ENCODE data around the gene COL23A1. TPM values are rescaled to one million over a fixed set of nuclear protein-coding genes. Genes with fewer than 3 reads are reported as not detected.

The COL23A1 gene
- total and polyA plus RNA-seq, 8 donors = 0.06 to 0.68 (median 0.33) TPM; not detected in 2

DNA sequence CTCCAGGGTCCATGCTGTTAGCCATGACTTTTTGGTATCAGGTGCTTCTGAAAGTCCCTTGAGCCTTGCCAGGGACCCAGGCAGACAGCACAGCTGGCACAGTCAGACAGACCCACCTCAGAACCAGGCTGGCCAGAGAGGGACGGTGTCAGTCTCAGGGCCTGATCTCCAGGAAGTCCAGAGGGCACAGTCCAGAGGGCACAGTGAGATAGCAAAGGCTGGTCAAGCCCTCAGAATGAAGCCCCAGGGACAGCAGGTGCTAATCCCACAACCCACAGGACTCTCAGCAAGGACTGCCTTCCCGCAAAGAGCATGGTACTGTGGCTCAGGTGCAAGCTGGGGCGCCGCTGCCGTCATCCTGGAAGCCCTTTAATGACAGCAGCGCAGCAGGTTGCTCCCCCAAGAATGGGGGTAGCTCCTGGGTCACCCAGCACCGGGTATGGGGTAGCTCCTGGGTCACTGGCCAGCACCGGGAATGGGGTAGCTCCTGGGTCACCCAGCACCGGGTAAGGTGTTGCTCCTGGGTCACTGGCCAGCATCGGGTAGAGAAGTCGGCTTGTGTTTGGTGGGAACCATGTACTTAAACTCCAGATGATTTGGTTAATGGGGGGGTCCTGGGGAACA lies 252.0 kb downstream of the COL23A1 start:
- 59 to 66% methylated on average over 11 of the region's 11 CpGs for WGBS, 2 donors
- no peak for ATAC-seq

DNA sequence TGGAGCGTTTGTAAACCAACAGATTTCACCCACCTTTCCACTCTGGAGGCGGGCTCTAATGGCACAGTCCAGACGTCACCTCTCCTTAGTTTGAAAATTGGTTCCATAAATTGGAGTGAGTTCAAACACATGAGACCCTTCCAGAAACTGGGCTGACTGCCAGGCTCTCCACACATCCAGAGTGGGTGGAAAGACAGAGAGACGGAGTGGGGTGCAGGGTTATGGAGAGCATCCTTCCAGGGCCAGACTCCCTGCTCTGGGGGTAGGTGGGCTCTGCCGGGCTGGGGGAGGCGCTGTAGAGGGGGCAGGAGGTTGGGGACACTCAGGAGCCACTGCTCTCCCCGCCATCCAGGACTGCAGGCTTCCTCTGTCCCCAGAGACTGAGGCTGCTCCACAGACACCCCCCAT lies 252.9 kb downstream of the COL23A1 start:
- H3K27me3 ChIP-seq = no peaks in the 10 kb centered on the region
- H3K36me3 ChIP-seq = no peaks in the 10 kb centered on the region
- intact Hi-C loops (cut with DNase I) = no loop called here
- no peak for ATAC-seq
- no peak for DNase-seq
- no peak overlapping the region for H3K4me3 ChIP-seq
- FAIRE-seq = no peak
- no peak overlapping the region for H3K27ac ChIP-seq
- no peaks in the 10 kb centered on the region for H3K4me1 ChIP-seq
- TF ChIP-seq, protein P1, sequence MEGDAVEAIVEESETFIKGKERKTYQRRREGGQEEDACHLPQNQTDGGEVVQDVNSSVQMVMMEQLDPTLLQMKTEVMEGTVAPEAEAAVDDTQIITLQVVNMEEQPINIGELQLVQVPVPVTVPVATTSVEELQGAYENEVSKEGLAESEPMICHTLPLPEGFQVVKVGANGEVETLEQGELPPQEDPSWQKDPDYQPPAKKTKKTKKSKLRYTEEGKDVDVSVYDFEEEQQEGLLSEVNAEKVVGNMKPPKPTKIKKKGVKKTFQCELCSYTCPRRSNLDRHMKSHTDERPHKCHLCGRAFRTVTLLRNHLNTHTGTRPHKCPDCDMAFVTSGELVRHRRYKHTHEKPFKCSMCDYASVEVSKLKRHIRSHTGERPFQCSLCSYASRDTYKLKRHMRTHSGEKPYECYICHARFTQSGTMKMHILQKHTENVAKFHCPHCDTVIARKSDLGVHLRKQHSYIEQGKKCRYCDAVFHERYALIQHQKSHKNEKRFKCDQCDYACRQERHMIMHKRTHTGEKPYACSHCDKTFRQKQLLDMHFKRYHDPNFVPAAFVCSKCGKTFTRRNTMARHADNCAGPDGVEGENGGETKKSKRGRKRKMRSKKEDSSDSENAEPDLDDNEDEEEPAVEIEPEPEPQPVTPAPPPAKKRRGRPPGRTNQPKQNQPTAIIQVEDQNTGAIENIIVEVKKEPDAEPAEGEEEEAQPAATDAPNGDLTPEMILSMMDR (IDR thresholded peaks at IDR 0.05) = no peak
- 34 to 54% methylated on average over 7 of the region's 7 CpGs for WGBS, 2 donors
- no peaks in the 10 kb centered on the region for H3K9me3 ChIP-seq

More for the DNA sequence above, 252.0 kb downstream of the COL23A1 start:
- intact Hi-C loops (cut with DNase I) = no loop called here
- no peak overlapping the region for H3K27ac ChIP-seq
- H3K9me3 ChIP-seq = no peaks in the 10 kb centered on the region
- no peak overlapping the region for H3K4me3 ChIP-seq
- no peaks in the 10 kb centered on the region for H3K4me1 ChIP-seq
- H3K27me3 ChIP-seq = no peaks in the 10 kb centered on the region
- TF ChIP-seq, protein P1 (IDR thresholded peaks at IDR 0.05) = no peak
- no peaks in the 10 kb centered on the region for H3K36me3 ChIP-seq
- DNase-seq (peak in 1 of 6 donors; percentile 43), FAIRE-seq (no peak)

DNA sequence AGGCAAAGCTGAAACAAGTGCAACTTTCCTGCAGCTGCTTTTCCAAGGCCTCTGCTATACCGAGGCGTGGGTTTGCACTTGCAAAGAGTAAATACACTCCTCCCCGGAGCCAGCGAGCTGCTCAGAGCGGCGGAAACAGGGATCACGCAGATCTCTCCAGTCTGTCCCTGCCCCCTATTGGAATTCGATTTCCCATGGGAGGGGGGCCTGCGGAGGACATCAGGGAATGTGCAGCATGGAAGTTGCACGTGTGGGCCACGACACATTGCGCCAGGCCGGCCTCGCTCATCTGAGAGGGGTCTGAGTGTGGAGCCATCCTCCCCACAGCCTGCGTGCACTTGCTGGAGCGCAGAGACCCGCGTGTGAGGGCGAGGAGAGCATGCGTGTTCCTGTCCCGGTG lies 253.3 kb downstream of the COL23A1 start:
- FAIRE-seq = no peak
- peak in 1 of 6 donors; percentile 49 for DNase-seq
- Histone ChIP-seq H3K27me3 (no peaks in the 10 kb centered on the region), H3K9me3 (no peaks in the 10 kb centered on the region), H3K36me3 (no peaks in the 10 kb centered on the region), H3K4me1 (peaks cover 0 to under 1% (median 0%) of the 10 kb centered on the region in 3 donors), H3K27ac (no peak overlapping the region), H3K4me3 (no peak overlapping the region)
- WGBS, 2 donors = 25 to 30% methylated on average over 21 of the region's 21 CpGs
- TF ChIP-seq, protein P1 (IDR thresholded peaks at IDR 0.05) = no peak
- intact Hi-C loops (cut with DNase I) = no loop called here
- ATAC-seq = no peak

DNA sequence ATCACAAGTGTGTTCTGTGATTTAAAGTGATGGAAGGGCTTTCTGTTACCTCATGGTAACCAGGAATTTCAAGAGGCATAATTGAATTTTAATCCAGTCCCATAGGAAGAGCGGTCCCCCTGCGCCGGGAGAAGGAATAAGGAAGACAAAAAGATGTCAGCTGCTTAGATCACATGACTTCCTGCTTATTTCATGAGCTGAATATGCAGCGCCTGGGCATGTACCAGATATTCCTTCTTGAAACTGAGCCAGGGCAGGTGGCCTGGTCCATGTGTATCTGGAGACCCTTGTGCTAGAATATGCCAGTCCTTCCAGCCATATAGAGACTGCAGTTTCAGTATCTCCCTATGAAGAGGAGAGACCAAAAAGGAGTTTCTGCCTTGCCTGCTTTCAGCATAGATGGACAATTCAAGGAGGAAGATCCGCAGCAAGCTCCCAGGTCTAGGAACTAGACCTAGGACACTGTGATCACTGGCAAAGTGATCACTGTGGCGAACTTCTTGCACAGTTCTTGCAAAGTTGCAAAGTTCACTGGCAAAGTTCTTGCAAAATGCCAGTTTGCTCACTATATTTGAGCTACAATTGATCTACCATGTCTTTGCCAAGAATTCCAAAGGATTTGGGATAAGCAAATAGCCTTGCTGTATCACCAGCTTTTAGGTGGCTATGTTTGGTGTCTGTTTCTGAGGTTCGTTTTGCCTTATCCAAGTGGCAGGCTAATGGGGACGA lies 254.7 kb downstream of the COL23A1 start:
- peaks cover 0 to 8% (median 0%) of the 10 kb centered on the region in 3 donors for H3K4me1 ChIP-seq
- H3K27ac ChIP-seq = no peak overlapping the region
- no peak overlapping the region for H3K4me3 ChIP-seq
- no peak for ATAC-seq
- no peak for FAIRE-seq
- 65 to 75% methylated on average over 8 of the region's 8 CpGs for WGBS, 2 donors
- no peaks in the 10 kb centered on the region for H3K9me3 ChIP-seq
- no peaks in the 10 kb centered on the region for H3K27me3 ChIP-seq
- TF ChIP-seq, protein P1 (IDR thresholded peaks at IDR 0.05) = no peak
- DNase-seq = no peak
- no peaks in the 10 kb centered on the region for H3K36me3 ChIP-seq
- intact Hi-C loops (cut with DNase I) = no loop called here

DNA sequence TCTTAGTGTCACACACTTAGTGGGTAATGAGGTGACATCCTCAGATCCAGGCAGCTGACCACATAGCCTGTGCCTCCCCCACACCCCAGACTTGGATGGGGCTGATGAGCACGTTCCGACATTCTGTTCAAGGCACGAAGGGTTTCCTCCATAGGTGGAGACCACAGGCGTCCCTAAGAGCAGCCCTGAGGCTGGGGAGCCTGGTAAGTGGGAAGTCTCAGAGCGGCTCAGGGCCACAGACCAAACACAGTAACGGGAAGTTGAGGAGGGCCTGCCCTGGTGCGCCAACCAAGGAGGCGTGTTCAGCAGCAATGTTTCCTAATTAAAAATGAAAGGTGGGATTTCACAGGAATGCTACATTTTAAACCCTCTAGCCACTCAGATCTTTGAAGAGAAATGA lies 255.3 kb downstream of the COL23A1 start:
- WGBS, 2 donors = 74 to 82% methylated on average over 8 of the region's 8 CpGs
- no peaks in the 10 kb centered on the region for H3K36me3 ChIP-seq
- H3K4me3 ChIP-seq = no peak overlapping the region
- peak in 1 of 6 donors; percentile 40 for DNase-seq
- H3K27ac ChIP-seq = no peak overlapping the region
- peaks cover 0 to 8% (median 0%) of the 10 kb centered on the region in 3 donors for H3K4me1 ChIP-seq
- TF ChIP-seq, protein P1 (IDR thresholded peaks at IDR 0.05) = no peak
- intact Hi-C loops (cut with DNase I) = no loop called here
- H3K27me3 ChIP-seq = no peaks in the 10 kb centered on the region
- FAIRE-seq = no peak
- no peaks in the 10 kb centered on the region for H3K9me3 ChIP-seq
- ATAC-seq = peak in 1 of 4 donors; percentile 30
